ENCODE results near the gene MBNL1.

GRCh38 chr3:152295344-152295743 is 26.6 kb downstream of the MBNL1 start:
- TF ChIP-seq ZBTB8A (tag by site-specific recombination; IDR thresholded peaks at IDR 0.05) (no peak), OSR2 (tag by site-specific recombination; IDR thresholded peaks at IDR 0.05) (no peak), CTCF (tag by site-specific recombination; IDR thresholded peaks at IDR 0.05) (no peak), PATZ1 (tag by site-specific recombination; IDR thresholded peaks at IDR 0.05) (no peak), WT1 (tag by site-specific recombination; IDR thresholded peaks at IDR 0.05) (no peak), ZNF658 (tag by site-specific recombination; IDR thresholded peaks at IDR 0.05) (no peak), ZNF16 (tag by site-specific recombination; IDR thresholded peaks at IDR 0.05; ENCODE audit: low read depth) (no peak)

Data from HEK293 (cell line).